SK-N-SH (cell line): ENCODE results near the gene AGBL1. TPM values are rescaled to one million over a fixed set of nuclear protein-coding genes. Genes with fewer than 3 reads are reported as not detected.

Source experiments
- CTCF ChIA-PET: fragments of 300-600, 350-600 bp; formaldehyde crosslinking; extraction: SDS; loops from one replicate; lab custom pipeline; 2021; lab: Yijun Ruan, JAX
- POLR2A ChIA-PET: fragments of 350-600 bp; sonication (Branson Sonifier 250); formaldehyde crosslinking; extraction: SDS; loops from one replicate; lab custom pipeline; 2020; ENCODE audit warnings: antibody characterized with exemption, inconsistent platforms; lab: Yijun Ruan, JAX
- DNase-seq: peaks from one replicate; pipeline ENCODE4 v3.0.0; 2012
- H2AFZ ChIP-seq: fragments of 200-600 bp; sonication (generic); 2 replicates; pipeline ENCODE4 v1.8.1; 2016; ENCODE audit warnings: antibody characterized with exemption, mild to moderate bottlenecking, low read depth
- H3F3A ChIP-seq: fragments of 200-600 bp; sonication (generic); replicated peaks from 2 replicates; pipeline ENCODE3; 2016; ENCODE audit warnings: antibody characterized with exemption, mild to moderate bottlenecking; ENCODE audit not compliant: insufficient read depth
- H3K27ac ChIP-seq, 2 experiments: fragments of 200-500 bp in 1 of 2; fragments of 200-600 bp in 1 of 2; sonication (Bioruptor generic) in 1 of 2; sonication (generic), shearing (Covaris generic) in 1 of 2; 2 replicates each; pipeline versions ENCODE4 v1.5.1 to v1.6.1; 2014 to 2016; ENCODE audit warnings: low read depth in 2 of 2, inconsistent platforms in 1 of 2, low read length in 1 of 2, mild to moderate bottlenecking in 1 of 2, mixed read lengths in 1 of 2
- H3K27me3 ChIP-seq: fragments of 200-600 bp; sonication (generic), shearing (Covaris generic); 2 replicates; pipeline ENCODE4 v1.6.1; 2016; ENCODE audit warnings: mixed run types; ENCODE audit not compliant: insufficient read depth
- H3K36me3 ChIP-seq, 2 experiments: fragments of 200-500 bp in 1 of 2; fragments of 200-600 bp in 1 of 2; sonication (Bioruptor generic) in 1 of 2; sonication (generic) in 1 of 2; replicated peaks in 1 of 2; 2 replicates each; pipeline versions ENCODE3 to v1.5.1; 2014 to 2016; ENCODE audit warnings: low read length in 1 of 2, mild to moderate bottlenecking in 1 of 2; ENCODE audit not compliant: insufficient read depth in 2 of 2, control insufficient read depth in 1 of 2
- H3K4me1 ChIP-seq, 2 experiments: fragments of 200-500 bp in 1 of 2; fragments of 200-600 bp in 1 of 2; sonication (Bioruptor generic) in 1 of 2; sonication (generic), shearing (Covaris generic) in 1 of 2; 2 replicates each; pipeline versions ENCODE4 v1.5.1 to v1.6.1; 2014 to 2016; ENCODE audit warnings: low read depth in 1 of 2, low read length in 1 of 2, mixed run types in 1 of 2; ENCODE audit not compliant: insufficient read depth in 2 of 2, control insufficient read depth in 1 of 2
- H3K4me2 ChIP-seq: fragments of 200-600 bp; sonication (generic), shearing (Covaris generic); 2 replicates; pipeline ENCODE4 v1.6.1; 2017; ENCODE audit warnings: mixed run types
- H3K4me3 ChIP-seq, 2 experiments: fragments of 200-500 bp in 1 of 2; fragments of 200-600 bp in 1 of 2; sonication (Bioruptor generic) in 1 of 2; sonication (generic), shearing (Covaris generic) in 1 of 2; 2 replicates each; pipeline versions ENCODE4 v1.5.1 to v1.8.1; 2014 to 2016; ENCODE audit warnings: low read depth in 2 of 2, inconsistent platforms in 1 of 2, low read length in 1 of 2, mild to moderate bottlenecking in 1 of 2, mixed read lengths in 1 of 2, moderate library complexity in 1 of 2
- H3K79me2 ChIP-seq: fragments of 200-600 bp; sonication (generic); 2 replicates; pipeline ENCODE4 v1.8.1; 2017; ENCODE audit warnings: mild to moderate bottlenecking; ENCODE audit not compliant: insufficient read depth
- H3K9ac ChIP-seq: fragments of 200-600 bp; sonication (generic); 2 replicates; pipeline ENCODE4 v1.6.1; 2017; ENCODE audit warnings: mixed run types
- H3K9me2 ChIP-seq: fragments of 200-600 bp; sonication (generic); 2 replicates; pipeline ENCODE4 v1.6.1; 2017; ENCODE audit warnings: mixed run types
- H3K9me3 ChIP-seq: fragments of 200-600 bp; sonication (generic); 2 replicates; pipeline ENCODE4 v1.6.1; 2017; ENCODE audit warnings: mixed run types, mild to moderate bottlenecking, moderate library complexity
- H4K20me1 ChIP-seq: fragments of 200-600 bp; sonication (generic); 2 replicates; pipeline ENCODE4 v1.6.1; 2017; ENCODE audit warnings: mild to moderate bottlenecking, mixed run types; ENCODE audit not compliant: insufficient read depth
- CHD2 ChIP-seq: fragments of 150-350 bp; IDR thresholded peaks from 2 replicates; pipeline ENCODE4 v1.6.1; 2018; ENCODE audit warnings: low read length; ENCODE audit not compliant: partially characterized antibody
- ELF1 ChIP-seq: IDR thresholded peaks from 2 replicates; pipeline ENCODE4 v1.4.0; 2012
- EP300 ChIP-seq, 2 experiments: IDR thresholded peaks; 2 replicates each; pipeline versions ENCODE4 v1.4.0 to v1.6.1; 2012; ENCODE audit warnings: borderline replicate concordance in 1 of 2, low read depth in 1 of 2, low read length in 1 of 2
- EZH2phosphoT487 ChIP-seq: fragments of 200-600 bp; sonication (generic); IDR thresholded peaks from 2 replicates; pipeline ENCODE4 v1.6.1; 2017; ENCODE audit warnings: low read depth, mixed run types, mild to moderate bottlenecking, antibody characterized with exemption, moderate library complexity, borderline replicate concordance
- FOSL2 ChIP-seq: IDR thresholded peaks from 2 replicates; pipeline ENCODE4 v1.4.0; 2012; ENCODE audit warnings: low read depth, mild to moderate bottlenecking, moderate library complexity, borderline replicate concordance
- FOXJ3 ChIP-seq: sonication (generic); formaldehyde crosslinking; IDR thresholded peaks from 2 replicates; pipeline ENCODE4 v1.5.1; 2020; ENCODE audit warnings: mild to moderate bottlenecking, missing genetic modification reagents
- GATA2 ChIP-seq: sonication (generic); formaldehyde crosslinking; IDR thresholded peaks from 2 replicates; pipeline ENCODE4 v1.5.0; 2020; ENCODE audit warnings: mild to moderate bottlenecking, missing genetic modification reagents
- JUND ChIP-seq: IDR thresholded peaks from 2 replicates; pipeline ENCODE4 v1.4.0; 2012
- MEF2A ChIP-seq: IDR thresholded peaks from 2 replicates; pipeline ENCODE4 v1.4.0; 2012; ENCODE audit warnings: low read depth, borderline replicate concordance
- MXI1 ChIP-seq: IDR thresholded peaks from 2 replicates; pipeline ENCODE4 v1.6.1; 2012; ENCODE audit warnings: mild to moderate bottlenecking, low read depth, low read length, improper control_type of control experiment
- NRF1 ChIP-seq: IDR thresholded peaks from 2 replicates; pipeline ENCODE4 v1.6.1; 2012; ENCODE audit warnings: low read depth, mild to moderate bottlenecking, low read length
- POLR2AphosphoS5 ChIP-seq: IDR thresholded peaks from 2 replicates; pipeline ENCODE4 v1.6.1; 2012; ENCODE audit warnings: low read depth, low read length
- RAD21 ChIP-seq: IDR thresholded peaks from 2 replicates; pipeline ENCODE4 v1.6.1; 2012; ENCODE audit warnings: mild to moderate bottlenecking, low read length
- RXRA ChIP-seq: IDR thresholded peaks from 2 replicates; pipeline ENCODE4 v1.4.0; 2012; ENCODE audit warnings: low read depth, mild to moderate bottlenecking, borderline replicate concordance
- TEAD4 ChIP-seq: IDR thresholded peaks from 2 replicates; pipeline ENCODE4 v1.4.0; 2012; ENCODE audit warnings: mild to moderate bottlenecking, borderline replicate concordance; ENCODE audit not compliant: insufficient read depth
- WGBS: methylation state at CpG from one replicate; pipeline ENCODE4 v1.1.6; 2017; ENCODE audit warnings: low lambda C conversion rate; 5-methylcytosine and 5-hydroxymethylcytosine counted together
- polyA plus RNA-seq, 3 experiments: library from polyadenylated mRNA; depleted of rRNA; stranded (reverse); fragments of >200 nt; gene quantifications; 2 replicates each; pipeline ENCODE4 v1.2.3, GENCODE V29; 2012
- TF ChIP-seq, protein P1 (sequence below): IDR thresholded peaks from 2 replicates; pipeline ENCODE4 v1.4.0; 2012; ENCODE audit warnings: low read depth, borderline replicate concordance
- TF ChIP-seq, protein P2 (sequence below): IDR thresholded peaks from 2 replicates; pipeline ENCODE4 v1.6.1; 2012; ENCODE audit warnings: mild to moderate bottlenecking, low read depth, low read length, moderate library complexity
- TF ChIP-seq, protein P3 (sequence below): fragments of 150-350 bp; IDR thresholded peaks from 2 replicates; pipeline ENCODE4 v1.6.1; 2017; ENCODE audit warnings: antibody characterized with exemption, low read length, low read depth, borderline replicate concordance
- TF ChIP-seq, protein P4 (sequence below): fragments of 150-350 bp; IDR thresholded peaks from 2 replicates; pipeline ENCODE4 v1.6.1; 2016; ENCODE audit warnings: mild to moderate bottlenecking, low read depth, low read length
- TF ChIP-seq, protein P5 (sequence below): IDR thresholded peaks from 2 replicates; pipeline ENCODE4; 2012

Gene AGBL1
- polyA plus RNA-seq, 1 of the 3 experiments (the other 2 are of a cell fraction): not detected

DNA sequence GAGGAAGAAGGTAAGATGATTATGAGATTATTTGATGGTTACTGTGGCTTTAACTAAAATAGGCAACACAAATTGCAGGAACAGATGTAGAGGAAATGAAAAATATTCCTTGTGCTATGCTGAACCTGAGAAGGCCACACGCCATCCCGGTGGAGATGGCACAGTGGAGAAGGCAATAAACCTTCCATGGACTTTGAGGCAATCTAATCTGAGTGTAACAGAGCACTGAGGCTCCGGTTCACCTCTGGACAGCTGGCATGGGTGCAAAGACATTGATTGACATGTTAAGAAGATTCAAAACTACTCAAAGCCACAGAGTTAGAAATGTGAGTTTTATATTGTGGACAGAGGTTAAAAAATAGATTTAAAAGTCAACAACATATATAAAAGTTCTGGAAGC, 535.7 kb downstream of the AGBL1 start:
- ChIA-PET POLR2A (no interaction called here), CTCF (no interaction called here)
- 51% methylated on average over 3 of the region's 3 CpGs for WGBS
- Histone ChIP-seq H3K36me3 (no peaks in the 10 kb centered on the region), H2AFZ (no peak overlapping the region), H3F3A (no peaks in the 10 kb centered on the region), H3K4me3 (no peak overlapping the region), H3K27me3 (no peaks in the 10 kb centered on the region), H3K9me2 (no peaks in the 10 kb centered on the region), H3K27ac (no peak overlapping the region), H3K4me1 (no peaks in the 10 kb centered on the region), H3K79me2 (no peaks in the 10 kb centered on the region), H3K4me2 (no peak overlapping the region), H4K20me1 (no peaks in the 10 kb centered on the region), H3K9ac (no peak overlapping the region), H3K9me3 (no peaks in the 10 kb centered on the region)
- TF ChIP-seq POLR2AphosphoS5: no peak
- TF ChIP-seq CHD2: no peak
- TF ChIP-seq, protein P1, sequence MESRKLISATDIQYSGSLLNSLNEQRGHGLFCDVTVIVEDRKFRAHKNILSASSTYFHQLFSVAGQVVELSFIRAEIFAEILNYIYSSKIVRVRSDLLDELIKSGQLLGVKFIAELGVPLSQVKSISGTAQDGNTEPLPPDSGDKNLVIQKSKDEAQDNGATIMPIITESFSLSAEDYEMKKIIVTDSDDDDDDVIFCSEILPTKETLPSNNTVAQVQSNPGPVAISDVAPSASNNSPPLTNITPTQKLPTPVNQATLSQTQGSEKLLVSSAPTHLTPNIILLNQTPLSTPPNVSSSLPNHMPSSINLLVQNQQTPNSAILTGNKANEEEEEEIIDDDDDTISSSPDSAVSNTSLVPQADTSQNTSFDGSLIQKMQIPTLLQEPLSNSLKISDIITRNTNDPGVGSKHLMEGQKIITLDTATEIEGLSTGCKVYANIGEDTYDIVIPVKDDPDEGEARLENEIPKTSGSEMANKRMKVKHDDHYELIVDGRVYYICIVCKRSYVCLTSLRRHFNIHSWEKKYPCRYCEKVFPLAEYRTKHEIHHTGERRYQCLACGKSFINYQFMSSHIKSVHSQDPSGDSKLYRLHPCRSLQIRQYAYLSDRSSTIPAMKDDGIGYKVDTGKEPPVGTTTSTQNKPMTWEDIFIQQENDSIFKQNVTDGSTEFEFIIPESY: no peak
- TF ChIP-seq MEF2A: no peak
- TF ChIP-seq EP300 (IDR thresholded peaks at IDR 0.05; ENCODE audit: borderline replicate concordance in 1 of 2, low read depth in 1 of 2, low read length in 1 of 2): no peak
- no peak for TF ChIP-seq GATA2 (CRISPR knock-in tag)
- no peak for TF ChIP-seq NRF1
- TF ChIP-seq, protein P2, sequence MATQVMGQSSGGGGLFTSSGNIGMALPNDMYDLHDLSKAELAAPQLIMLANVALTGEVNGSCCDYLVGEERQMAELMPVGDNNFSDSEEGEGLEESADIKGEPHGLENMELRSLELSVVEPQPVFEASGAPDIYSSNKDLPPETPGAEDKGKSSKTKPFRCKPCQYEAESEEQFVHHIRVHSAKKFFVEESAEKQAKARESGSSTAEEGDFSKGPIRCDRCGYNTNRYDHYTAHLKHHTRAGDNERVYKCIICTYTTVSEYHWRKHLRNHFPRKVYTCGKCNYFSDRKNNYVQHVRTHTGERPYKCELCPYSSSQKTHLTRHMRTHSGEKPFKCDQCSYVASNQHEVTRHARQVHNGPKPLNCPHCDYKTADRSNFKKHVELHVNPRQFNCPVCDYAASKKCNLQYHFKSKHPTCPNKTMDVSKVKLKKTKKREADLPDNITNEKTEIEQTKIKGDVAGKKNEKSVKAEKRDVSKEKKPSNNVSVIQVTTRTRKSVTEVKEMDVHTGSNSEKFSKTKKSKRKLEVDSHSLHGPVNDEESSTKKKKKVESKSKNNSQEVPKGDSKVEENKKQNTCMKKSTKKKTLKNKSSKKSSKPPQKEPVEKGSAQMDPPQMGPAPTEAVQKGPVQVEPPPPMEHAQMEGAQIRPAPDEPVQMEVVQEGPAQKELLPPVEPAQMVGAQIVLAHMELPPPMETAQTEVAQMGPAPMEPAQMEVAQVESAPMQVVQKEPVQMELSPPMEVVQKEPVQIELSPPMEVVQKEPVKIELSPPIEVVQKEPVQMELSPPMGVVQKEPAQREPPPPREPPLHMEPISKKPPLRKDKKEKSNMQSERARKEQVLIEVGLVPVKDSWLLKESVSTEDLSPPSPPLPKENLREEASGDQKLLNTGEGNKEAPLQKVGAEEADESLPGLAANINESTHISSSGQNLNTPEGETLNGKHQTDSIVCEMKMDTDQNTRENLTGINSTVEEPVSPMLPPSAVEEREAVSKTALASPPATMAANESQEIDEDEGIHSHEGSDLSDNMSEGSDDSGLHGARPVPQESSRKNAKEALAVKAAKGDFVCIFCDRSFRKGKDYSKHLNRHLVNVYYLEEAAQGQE: no peak
- TF ChIP-seq, protein P3, sequence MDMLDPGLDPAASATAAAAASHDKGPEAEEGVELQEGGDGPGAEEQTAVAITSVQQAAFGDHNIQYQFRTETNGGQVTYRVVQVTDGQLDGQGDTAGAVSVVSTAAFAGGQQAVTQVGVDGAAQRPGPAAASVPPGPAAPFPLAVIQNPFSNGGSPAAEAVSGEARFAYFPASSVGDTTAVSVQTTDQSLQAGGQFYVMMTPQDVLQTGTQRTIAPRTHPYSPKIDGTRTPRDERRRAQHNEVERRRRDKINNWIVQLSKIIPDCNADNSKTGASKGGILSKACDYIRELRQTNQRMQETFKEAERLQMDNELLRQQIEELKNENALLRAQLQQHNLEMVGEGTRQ: no peak
- TF ChIP-seq MXI1: no peak
- TF ChIP-seq, protein P4, sequence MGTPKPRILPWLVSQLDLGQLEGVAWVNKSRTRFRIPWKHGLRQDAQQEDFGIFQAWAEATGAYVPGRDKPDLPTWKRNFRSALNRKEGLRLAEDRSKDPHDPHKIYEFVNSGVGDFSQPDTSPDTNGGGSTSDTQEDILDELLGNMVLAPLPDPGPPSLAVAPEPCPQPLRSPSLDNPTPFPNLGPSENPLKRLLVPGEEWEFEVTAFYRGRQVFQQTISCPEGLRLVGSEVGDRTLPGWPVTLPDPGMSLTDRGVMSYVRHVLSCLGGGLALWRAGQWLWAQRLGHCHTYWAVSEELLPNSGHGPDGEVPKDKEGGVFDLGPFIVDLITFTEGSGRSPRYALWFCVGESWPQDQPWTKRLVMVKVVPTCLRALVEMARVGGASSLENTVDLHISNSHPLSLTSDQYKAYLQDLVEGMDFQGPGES: no peak
- no peak for TF ChIP-seq EZH2phosphoT487
- TF ChIP-seq RXRA: no peak
- no peak for TF ChIP-seq FOSL2
- no peak for TF ChIP-seq JUND
- TF ChIP-seq RAD21: no peak
- TF ChIP-seq, protein P5, sequence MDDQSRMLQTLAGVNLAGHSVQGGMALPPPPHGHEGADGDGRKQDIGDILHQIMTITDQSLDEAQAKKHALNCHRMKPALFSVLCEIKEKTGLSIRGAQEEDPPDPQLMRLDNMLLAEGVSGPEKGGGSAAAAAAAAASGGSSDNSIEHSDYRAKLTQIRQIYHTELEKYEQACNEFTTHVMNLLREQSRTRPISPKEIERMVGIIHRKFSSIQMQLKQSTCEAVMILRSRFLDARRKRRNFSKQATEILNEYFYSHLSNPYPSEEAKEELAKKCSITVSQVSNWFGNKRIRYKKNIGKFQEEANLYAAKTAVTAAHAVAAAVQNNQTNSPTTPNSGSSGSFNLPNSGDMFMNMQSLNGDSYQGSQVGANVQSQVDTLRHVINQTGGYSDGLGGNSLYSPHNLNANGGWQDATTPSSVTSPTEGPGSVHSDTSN: no peak
- no peak for TF ChIP-seq TEAD4
- TF ChIP-seq FOXJ3 (CRISPR knock-in tag): no peak
- TF ChIP-seq ELF1: no peak
- DNase-seq: no peak
